NCI-H345 treated with DMSO at 0.1 percent for 48 hours (cell line): Measurements from ENCODE around the gene PAAF1.

Source experiments
- DNase-seq: peaks from one replicate; lab custom pipeline; 2025; ENCODE audit not compliant: unreplicated experiment; lab: John Stamatoyannopoulos, UW

PAAF1 gene

GRCh38 chr11:73876424-73877310 is at the start of gene PAAF1, which contains the start of gene COA4:
TSS of gene PAAF1 (plus strand) at chr11:73876999. CDS start at chr11:73877022, 23 bp downstream.
TSS of gene COA4 (minus strand) at chr11:73876846. CDS start at chr11:73873378, 3,468 bp downstream.
- peak; percentile 95 for DNase-seq

GRCh38 chr11:73830261-73830660 is 46.5 kb upstream of the PAAF1 start:
- DNase-seq: no peak

- DNase-seq: no peak
Measured at GRCh38 chr11:73833067-73833466, 43.7 kb upstream of the PAAF1 start.

- DNase-seq: no peak
Measured at GRCh38 chr11:73838443-73839122, 38.2 kb upstream of the PAAF1 start.

- no peak for DNase-seq
Measured at GRCh38 chr11:73839123-73839457, 37.7 kb upstream of the PAAF1 start.

GRCh38 chr11:73851046-73851764 is 25.6 kb upstream of the PAAF1 start:
- DNase-seq: no peak

- no peak for DNase-seq
Measured at GRCh38 chr11:73852049-73852448, 24.8 kb upstream of the PAAF1 start.

GRCh38 chr11:73854680-73855079 is 22.1 kb upstream of the PAAF1 start:
- no peak for DNase-seq

- DNase-seq: no peak
Measured at GRCh38 chr11:73856031-73856567, 20.7 kb upstream of the PAAF1 start.

GRCh38 chr11:73859671-73860070 is 17.1 kb upstream of the PAAF1 start:
- DNase-seq: no peak

GRCh38 chr11:73860202-73860601 is 16.6 kb upstream of the PAAF1 start:
- DNase-seq: no peak

GRCh38 chr11:73862986-73863385 is 13.8 kb upstream of the PAAF1 start:
- no peak for DNase-seq

- DNase-seq: no peak
Measured at GRCh38 chr11:73866095-73866579, 10.7 kb upstream of the PAAF1 start.

- no peak for DNase-seq
Measured at GRCh38 chr11:73866586-73866996, 10.2 kb upstream of the PAAF1 start.

GRCh38 chr11:73869332-73869949 is 7.4 kb upstream of the PAAF1 start:
- no peak for DNase-seq

GRCh38 chr11:73870261-73870660 is 6.5 kb upstream of the PAAF1 start:
- DNase-seq: no peak

- DNase-seq: no peak
Measured at GRCh38 chr11:73872749-73873357, 3.9 kb upstream of the PAAF1 start.

GRCh38 chr11:73875380-73875779 is 1.4 kb upstream of the PAAF1 start:
- no peak for DNase-seq

- DNase-seq: no peak
Measured at GRCh38 chr11:73875840-73876239, 959 bp upstream of the PAAF1 start.

- no peak for DNase-seq
Measured at GRCh38 chr11:73878771-73879170, 2.0 kb downstream of the PAAF1 start.
